GM12872 (cell line): ENCODE measurements around the gene SLC9A1.

ENCODE experiments used
- CTCF ChIP-seq: IDR thresholded peaks from 3 replicates; pipeline ENCODE4 v1.5.1; 2011; ENCODE audit warnings: low read depth, mild to moderate bottlenecking, low read length, moderate library complexity; ENCODE audit not compliant: insufficient read depth

SLC9A1 gene

GRCh38 chr1:27108588-27108987, 46.3 kb downstream of the SLC9A1 start:
- TF ChIP-seq CTCF = no peak

- TF ChIP-seq CTCF = no peak
Observed at GRCh38 chr1:27106561-27107323, 48.2 kb downstream of the SLC9A1 start.

GRCh38 chr1:27105018-27105417, 49.9 kb downstream of the SLC9A1 start:
- TF ChIP-seq CTCF = no peak

- no peak for TF ChIP-seq CTCF
Observed at GRCh38 chr1:27103498-27103897, 51.4 kb downstream of the SLC9A1 start.

GRCh38 chr1:27102707-27103468, 52.0 kb downstream of the SLC9A1 start:
- peak; percentile 96 for TF ChIP-seq CTCF

- no peak for TF ChIP-seq CTCF
Observed at GRCh38 chr1:27102134-27102706, 52.7 kb downstream of the SLC9A1 start.

- no peak for TF ChIP-seq CTCF
Observed at GRCh38 chr1:27101696-27102095, 53.2 kb downstream of the SLC9A1 start.
